ENCODE data around the gene PLXNA4.

DNA sequence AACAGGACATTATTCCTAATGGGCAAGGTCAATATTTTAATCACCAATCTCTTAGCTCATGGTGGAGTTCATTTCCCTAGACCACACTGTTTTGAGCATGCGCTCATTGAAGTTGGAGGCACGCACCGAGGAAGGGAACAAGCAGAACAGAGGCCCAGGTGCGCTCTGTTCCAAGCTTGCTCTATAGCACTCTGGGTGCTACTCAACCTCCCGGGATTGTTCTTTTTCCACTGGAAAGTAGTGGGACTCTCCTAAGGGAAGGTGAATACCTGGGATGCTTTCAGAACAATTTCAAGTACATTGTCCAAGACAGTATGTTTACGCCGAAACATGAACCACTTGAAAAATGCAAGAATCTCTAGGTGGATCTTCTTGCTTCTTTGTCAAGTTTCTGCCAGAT is 16.2 kb downstream of the PLXNA4 start:
- TF ChIP-seq REST (IDR thresholded peaks at IDR 0.05; ENCODE audit: insufficient replicate concordance, low read depth) (no peak), POLR2AphosphoS5 (IDR thresholded peaks at IDR 0.05; ENCODE audit: low read depth) (no peak), GABPA (IDR thresholded peaks at IDR 0.05; ENCODE audit: low read depth) (no peak), SPI1 (IDR thresholded peaks at IDR 0.05; ENCODE audit: borderline replicate concordance, low read depth) (no peak)
- TF ChIP-seq, protein P1, sequence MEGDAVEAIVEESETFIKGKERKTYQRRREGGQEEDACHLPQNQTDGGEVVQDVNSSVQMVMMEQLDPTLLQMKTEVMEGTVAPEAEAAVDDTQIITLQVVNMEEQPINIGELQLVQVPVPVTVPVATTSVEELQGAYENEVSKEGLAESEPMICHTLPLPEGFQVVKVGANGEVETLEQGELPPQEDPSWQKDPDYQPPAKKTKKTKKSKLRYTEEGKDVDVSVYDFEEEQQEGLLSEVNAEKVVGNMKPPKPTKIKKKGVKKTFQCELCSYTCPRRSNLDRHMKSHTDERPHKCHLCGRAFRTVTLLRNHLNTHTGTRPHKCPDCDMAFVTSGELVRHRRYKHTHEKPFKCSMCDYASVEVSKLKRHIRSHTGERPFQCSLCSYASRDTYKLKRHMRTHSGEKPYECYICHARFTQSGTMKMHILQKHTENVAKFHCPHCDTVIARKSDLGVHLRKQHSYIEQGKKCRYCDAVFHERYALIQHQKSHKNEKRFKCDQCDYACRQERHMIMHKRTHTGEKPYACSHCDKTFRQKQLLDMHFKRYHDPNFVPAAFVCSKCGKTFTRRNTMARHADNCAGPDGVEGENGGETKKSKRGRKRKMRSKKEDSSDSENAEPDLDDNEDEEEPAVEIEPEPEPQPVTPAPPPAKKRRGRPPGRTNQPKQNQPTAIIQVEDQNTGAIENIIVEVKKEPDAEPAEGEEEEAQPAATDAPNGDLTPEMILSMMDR (IDR thresholded peaks at IDR 0.05; ENCODE audit: insufficient read depth, low read length): no peak
